ENCODE measurements around the gene STXBP3. TPM values are rescaled to one million over a fixed set of nuclear protein-coding genes. Genes with fewer than 3 reads are reported as not detected.

Gene STXBP3
- total RNA-seq, 1 donor from 2014 or later = 46.9 TPM

GRCh38 chr1:108815566-108815965 is 69.1 kb downstream of the STXBP3 start:
- TF ChIP-seq CTCF (IDR thresholded peaks at IDR 0.05; ENCODE audit: unreplicated experiment) = no peak
- Mint-ChIP-seq H3K27ac (no peak overlapping the region), H3K27me3 (no peaks in the 10 kb centered on the region), H3K36me3 (ENCODE audit: insufficient read depth) (no peaks in the 10 kb centered on the region), H3K9me3 (ENCODE audit: low read depth) (no peaks in the 10 kb centered on the region), H3K4me3 (ENCODE audit: low read depth) (no peak overlapping the region), H3K4me1 (ENCODE audit: low read depth) (peaks cover 14% of the 10 kb centered on the region)
- no peak for DNase-seq (ENCODE audit: low spot score, unreplicated experiment)

GRCh38 chr1:108816049-108816893 is 69.8 kb downstream of the STXBP3 start:
- Mint-ChIP-seq H3K27me3 (no peaks in the 10 kb centered on the region), H3K27ac (peak overlapping the region; percentile 85), H3K4me3 (ENCODE audit: low read depth) (no peak overlapping the region), H3K9me3 (ENCODE audit: low read depth) (no peaks in the 10 kb centered on the region), H3K4me1 (ENCODE audit: low read depth) (peaks cover 14% of the 10 kb centered on the region), H3K36me3 (ENCODE audit: insufficient read depth) (no peaks in the 10 kb centered on the region)
- no peak for TF ChIP-seq CTCF (IDR thresholded peaks at IDR 0.05; ENCODE audit: unreplicated experiment)
- DNase-seq (ENCODE audit: low spot score, unreplicated experiment) = no peak

- Mint-ChIP-seq H3K36me3 (ENCODE audit: insufficient read depth) (no peaks in the 10 kb centered on the region), H3K27me3 (no peaks in the 10 kb centered on the region), H3K9me3 (ENCODE audit: low read depth) (no peaks in the 10 kb centered on the region), H3K4me1 (ENCODE audit: low read depth) (peaks cover 14% of the 10 kb centered on the region), H3K27ac (peak overlapping the region; percentile 52), H3K4me3 (ENCODE audit: low read depth) (no peak overlapping the region)
- no peak for DNase-seq (ENCODE audit: low spot score, unreplicated experiment)
- no peak for TF ChIP-seq CTCF (IDR thresholded peaks at IDR 0.05; ENCODE audit: unreplicated experiment)
Observed at GRCh38 chr1:108817016-108817415, 70.5 kb downstream of the STXBP3 start.

GRCh38 chr1:108817811-108818210 is 71.3 kb downstream of the STXBP3 start:
- Mint-ChIP-seq H3K36me3 (ENCODE audit: insufficient read depth) (no peaks in the 10 kb centered on the region), H3K27me3 (no peaks in the 10 kb centered on the region), H3K4me3 (ENCODE audit: low read depth) (no peak overlapping the region), H3K27ac (no peak overlapping the region), H3K4me1 (ENCODE audit: low read depth) (peaks cover 14% of the 10 kb centered on the region), H3K9me3 (ENCODE audit: low read depth) (no peaks in the 10 kb centered on the region)
- no peak for DNase-seq (ENCODE audit: low spot score, unreplicated experiment)
- TF ChIP-seq CTCF (IDR thresholded peaks at IDR 0.05; ENCODE audit: unreplicated experiment) = no peak

GRCh38 chr1:108819878-108820277 is 73.4 kb downstream of the STXBP3 start:
- Mint-ChIP-seq H3K27me3 (no peaks in the 10 kb centered on the region), H3K36me3 (ENCODE audit: insufficient read depth) (no peaks in the 10 kb centered on the region), H3K4me1 (ENCODE audit: low read depth) (peaks cover 9% of the 10 kb centered on the region), H3K4me3 (ENCODE audit: low read depth) (no peak overlapping the region), H3K9me3 (ENCODE audit: low read depth) (no peaks in the 10 kb centered on the region), H3K27ac (peak overlapping the region; percentile 6)
- TF ChIP-seq CTCF (IDR thresholded peaks at IDR 0.05; ENCODE audit: unreplicated experiment) = no peak
- no peak for DNase-seq (ENCODE audit: low spot score, unreplicated experiment)

Measured in progenitor cell of endocrine pancreas (in vitro differentiated cells).